ENCODE results near the gene CERS4.
A peak's percentile ranks its signal among the peaks of the same experiment; 100 is the strongest.
"Not testable (repeated sequence)": the region's sequence is repeated elsewhere in the genome, so short reads cannot be mapped to it uniquely, and the experiment has no call there.

The CERS4 gene, protein sequence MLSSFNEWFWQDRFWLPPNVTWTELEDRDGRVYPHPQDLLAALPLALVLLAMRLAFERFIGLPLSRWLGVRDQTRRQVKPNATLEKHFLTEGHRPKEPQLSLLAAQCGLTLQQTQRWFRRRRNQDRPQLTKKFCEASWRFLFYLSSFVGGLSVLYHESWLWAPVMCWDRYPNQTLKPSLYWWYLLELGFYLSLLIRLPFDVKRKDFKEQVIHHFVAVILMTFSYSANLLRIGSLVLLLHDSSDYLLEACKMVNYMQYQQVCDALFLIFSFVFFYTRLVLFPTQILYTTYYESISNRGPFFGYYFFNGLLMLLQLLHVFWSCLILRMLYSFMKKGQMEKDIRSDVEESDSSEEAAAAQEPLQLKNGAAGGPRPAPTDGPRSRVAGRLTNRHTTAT

GRCh38 chr19:8208922-8209461 lies at the start of gene CERS4:
Gene CERS4 (plus strand): TSS chr19:8209370. CDS start chr19:8251077, 41,707 bp downstream.
- peak; percentile 16 for DNase-seq (ENCODE audit: low read depth)

GRCh38 chr19:8161135-8161646 lies 48.0 kb upstream of the CERS4 start:
- no peak for DNase-seq (ENCODE audit: low read depth)

GRCh38 chr19:8163759-8164158 lies 45.4 kb upstream of the CERS4 start:
- no peak for DNase-seq (ENCODE audit: low read depth)

DNA sequence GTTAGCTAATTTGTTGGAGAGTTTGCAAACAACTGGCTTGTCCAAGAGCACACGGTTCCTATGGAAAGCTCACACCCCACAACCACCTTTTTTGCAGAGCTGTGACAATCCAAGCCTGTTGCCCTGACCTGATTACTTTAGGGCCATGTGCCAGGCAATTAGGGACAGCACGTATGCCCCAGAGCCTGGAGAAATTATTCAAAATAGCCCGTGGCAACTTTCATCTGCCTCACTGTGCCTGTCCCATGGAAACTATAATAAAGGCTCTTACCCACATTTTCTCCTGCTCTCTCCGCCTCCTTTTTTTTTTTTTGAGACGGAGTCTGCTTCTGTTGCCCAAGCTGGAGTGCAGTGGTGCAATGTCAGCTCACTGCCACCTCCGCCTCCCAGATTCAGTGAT lies 41.2 kb upstream of the CERS4 start:
- DNase-seq (ENCODE audit: low read depth): no peak

DNA sequence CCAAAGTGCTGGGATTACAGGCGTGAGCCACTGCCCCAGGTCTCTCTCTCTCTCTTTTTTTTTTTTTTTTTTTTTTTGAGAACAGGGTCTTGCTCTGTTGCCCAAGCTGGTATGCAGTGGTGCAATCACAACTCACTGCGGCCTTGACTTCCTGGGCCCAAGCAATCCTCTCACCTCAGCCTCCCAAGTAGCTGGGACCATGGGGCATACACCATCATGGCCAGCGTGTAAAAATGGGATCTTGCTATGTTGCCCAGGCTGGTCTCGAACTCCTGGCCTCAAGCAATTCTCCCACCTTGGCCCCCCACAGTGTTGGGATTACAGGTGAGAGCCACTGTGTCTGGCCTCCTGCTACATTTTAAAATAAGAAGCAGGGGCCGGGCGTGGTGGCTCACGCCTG lies 40.6 kb upstream of the CERS4 start:
- DNase-seq (ENCODE audit: low read depth): no peak

DNA sequence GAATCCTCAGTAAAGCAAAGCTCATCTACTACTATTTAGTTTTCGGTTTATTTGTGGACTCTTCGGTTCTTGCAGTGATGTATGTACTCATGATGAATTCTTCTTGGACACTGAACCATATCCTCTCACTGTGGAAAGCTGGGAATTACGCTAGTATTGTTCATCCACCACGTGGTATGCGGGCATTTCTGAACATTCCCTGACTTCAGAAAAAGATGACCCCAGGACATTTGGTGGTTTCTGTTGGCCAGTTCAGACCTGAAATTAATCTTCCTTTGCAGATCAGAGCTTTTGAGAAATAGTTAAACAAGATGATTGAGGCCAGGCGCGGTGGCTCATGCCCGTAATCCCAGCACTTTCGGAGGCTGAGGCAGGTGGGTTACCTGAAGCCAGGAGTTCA lies 34.5 kb upstream of the CERS4 start:
- no peak for DNase-seq (ENCODE audit: low read depth)

DNA sequence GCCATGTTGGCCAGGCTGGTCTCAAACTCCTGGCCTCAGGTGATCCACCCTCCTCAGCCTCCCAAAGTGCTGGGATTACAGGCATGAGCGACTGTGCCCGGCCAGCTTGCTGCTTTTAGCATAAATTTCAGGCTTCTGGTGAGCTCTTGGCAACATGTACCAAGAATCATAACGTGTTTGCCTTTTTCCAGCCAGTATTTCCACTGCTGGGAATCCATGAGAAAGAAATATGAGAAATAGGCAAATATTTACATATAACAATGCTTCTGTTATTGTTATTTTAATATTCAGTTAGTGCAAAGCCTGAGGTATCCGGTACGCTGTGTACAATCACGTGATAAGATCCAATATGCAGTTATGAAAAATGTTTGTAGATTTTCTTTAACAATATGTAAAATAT lies 29.2 kb upstream of the CERS4 start:
- DNase-seq (ENCODE audit: low read depth): no peak

- DNase-seq (ENCODE audit: low read depth): no peak
Observed at GRCh38 chr19:8184274-8184673, 24.9 kb upstream of the CERS4 start.

DNA sequence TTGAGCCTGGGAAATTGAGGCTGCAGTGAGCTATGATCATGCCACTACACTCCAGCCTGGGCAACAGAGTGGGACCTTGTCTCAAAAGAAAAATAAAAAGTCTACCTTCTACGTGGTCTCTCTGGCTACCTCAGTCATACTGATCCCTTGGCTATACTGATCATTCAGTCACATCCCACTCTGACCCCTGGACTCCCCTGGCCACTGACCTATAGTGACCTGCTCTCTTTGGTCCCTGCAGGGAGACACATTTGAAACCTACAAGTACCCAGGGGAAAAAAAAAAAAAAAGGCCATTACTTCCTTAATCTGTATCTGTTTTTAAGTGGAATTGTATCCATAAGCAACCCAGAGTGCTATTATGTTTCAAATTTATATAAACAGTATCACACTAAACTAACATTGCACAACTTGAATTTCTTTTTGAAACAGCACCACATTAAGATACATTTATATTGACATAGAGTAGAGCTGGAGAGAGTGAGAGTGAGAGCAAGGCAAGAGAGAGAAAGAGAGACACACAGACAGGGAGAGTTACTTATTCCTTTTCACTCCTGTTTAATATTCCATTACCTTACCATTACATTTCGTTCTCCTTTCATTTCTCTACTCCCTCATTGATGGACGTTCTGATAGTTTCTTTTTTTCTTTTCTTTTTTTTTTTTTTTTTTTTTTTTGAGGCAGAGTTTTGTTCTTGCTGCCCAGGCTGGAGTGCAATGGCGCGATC lies 23.7 kb upstream of the CERS4 start:
- DNase-seq (ENCODE audit: low read depth): no peak

DNA sequence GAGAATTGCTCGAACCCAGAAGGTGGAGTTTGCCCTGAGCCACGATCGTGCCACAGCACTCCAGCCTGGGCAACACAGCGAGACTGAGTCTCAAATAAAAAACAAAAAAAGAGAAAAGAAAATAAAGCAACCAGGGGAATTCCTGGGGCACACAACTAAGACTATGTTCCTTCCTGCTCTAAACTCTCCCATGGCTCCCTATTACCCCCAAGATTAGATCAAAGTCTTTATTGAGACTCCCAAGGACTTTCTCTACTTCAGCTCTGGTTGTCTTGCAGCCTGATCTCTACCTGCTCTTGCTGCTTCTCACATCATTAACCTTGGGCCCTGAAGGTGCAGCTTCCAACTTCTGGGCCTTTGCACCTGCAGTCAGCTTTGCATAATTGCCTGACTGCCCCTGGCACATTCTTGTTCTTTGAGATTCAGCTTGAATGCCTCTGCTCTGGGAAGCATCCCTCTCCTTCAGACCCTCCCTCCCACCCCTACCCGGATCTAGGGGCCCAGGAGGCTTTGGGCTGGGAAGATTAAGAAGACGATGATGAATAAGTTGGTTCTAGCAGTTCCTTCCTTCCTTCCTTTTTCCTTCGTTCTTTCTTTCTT lies 16.8 kb upstream of the CERS4 start:
- DNase-seq (ENCODE audit: low read depth): no peak

DNA sequence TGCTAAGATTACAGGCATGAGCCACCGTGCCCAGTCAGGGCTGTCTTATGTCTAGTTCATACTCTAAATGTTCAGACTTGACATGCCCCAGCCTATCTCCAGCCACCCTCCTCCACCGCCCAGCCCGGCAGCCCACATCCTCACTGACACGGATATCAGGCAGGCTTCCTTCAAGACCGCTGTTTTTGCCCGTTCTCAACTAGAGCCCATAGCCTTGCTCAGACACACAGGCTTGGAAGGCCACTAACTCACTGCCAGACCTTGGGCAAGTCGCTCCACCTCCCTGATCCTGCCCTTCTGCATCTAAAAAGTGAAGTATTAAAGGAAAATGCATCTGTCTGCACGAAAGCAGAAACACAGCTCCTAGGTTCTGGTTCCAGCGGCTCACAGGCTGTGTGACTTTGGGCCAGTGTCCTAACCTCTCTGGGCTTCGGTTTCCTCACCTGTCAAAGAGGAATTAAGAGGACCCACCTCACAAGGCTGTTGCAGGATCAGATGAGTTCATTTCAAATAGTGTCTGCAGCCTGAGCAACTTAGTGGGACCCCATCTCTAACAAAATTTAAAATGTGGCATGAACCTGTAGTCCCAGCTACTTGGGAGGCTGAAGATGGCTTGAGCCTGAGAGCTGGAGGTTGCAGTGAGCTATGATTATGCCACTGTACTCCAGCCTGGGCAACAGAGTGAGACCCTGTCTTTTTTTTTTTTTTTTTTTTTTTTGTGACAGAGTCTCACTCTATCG lies 14.5 kb upstream of the CERS4 start:
- no peak for DNase-seq (ENCODE audit: low read depth)

DNA sequence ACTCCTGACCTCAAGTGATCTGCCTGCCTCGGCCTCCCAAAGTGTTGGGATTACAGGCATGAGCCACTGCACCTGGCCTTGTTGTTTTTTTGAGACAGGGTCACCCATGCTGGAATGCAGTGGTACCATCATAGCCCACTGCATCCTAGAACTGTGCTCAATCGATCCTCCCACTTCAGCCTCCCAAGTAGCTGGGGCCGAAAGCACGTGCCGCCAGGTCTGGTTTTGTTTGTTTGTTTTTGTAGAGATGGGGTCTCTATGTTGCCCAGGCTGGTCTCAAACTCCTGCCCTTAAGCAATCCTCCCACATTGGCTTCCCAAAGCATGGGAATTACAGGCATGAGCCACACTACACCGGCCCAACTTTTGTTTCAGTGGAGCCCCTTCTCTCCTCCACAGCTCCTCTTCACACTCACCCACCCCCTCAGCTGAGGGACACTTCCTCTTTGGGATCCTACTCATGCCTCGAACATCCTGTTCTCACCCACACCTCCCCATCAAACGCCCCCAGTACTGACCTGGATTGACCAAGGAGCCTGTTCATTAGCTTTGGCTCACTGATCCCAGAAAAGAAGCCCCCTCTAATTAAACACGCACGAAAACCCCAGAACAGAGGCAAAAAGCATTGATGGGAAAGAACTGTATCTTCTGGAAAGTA lies 12.8 kb upstream of the CERS4 start:
- DNase-seq (ENCODE audit: low read depth): no peak

- DNase-seq (ENCODE audit: low read depth): not testable (repeated sequence)
Observed at GRCh38 chr19:8203288-8204120, 5.7 kb upstream of the CERS4 start.

GRCh38 chr19:8204961-8205360 lies 4.2 kb upstream of the CERS4 start:
- DNase-seq (ENCODE audit: low read depth): no peak

- no peak for DNase-seq (ENCODE audit: low read depth)
Observed at GRCh38 chr19:8206147-8207087, 2.8 kb upstream of the CERS4 start.

DNA sequence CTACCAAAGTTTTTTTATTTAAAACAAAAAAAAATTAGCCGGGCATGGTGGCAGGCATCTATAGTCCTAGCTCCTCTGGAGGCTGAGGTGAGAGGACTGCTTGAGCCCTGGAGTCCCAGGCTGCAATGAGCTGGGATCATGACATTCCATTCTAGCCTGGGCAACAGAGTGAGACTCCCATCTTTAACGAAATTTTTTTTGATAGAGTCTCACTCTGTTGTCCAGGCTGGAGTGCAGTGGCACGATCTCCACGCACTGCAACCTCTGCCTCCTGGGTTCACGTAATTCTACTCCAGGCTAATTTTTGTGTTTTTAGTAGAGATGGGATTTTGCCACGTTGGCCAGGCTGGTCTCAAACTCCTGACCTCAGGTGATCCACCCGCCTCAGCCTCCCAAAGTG lies 1.8 kb upstream of the CERS4 start:
- not testable (repeated sequence) for DNase-seq (ENCODE audit: low read depth)

GRCh38 chr19:8208119-8208921 lies 850 bp upstream of the CERS4 start:
- DNase-seq (ENCODE audit: low read depth): no peak

All from fibroblast of the conjunctiva (primary cell).